ENCODE results near the gene CNIH1. TPM values are rescaled to one million over a fixed set of nuclear protein-coding genes. Genes with fewer than 3 reads are reported as not detected.
"Not testable (repeated sequence)": the region's sequence is repeated elsewhere in the genome, so short reads cannot be mapped to it uniquely, and the experiment has no call there.

The CNIH1 gene
- total RNA-seq, 1 experiment from 2014 or later = 172 TPM

DNA sequence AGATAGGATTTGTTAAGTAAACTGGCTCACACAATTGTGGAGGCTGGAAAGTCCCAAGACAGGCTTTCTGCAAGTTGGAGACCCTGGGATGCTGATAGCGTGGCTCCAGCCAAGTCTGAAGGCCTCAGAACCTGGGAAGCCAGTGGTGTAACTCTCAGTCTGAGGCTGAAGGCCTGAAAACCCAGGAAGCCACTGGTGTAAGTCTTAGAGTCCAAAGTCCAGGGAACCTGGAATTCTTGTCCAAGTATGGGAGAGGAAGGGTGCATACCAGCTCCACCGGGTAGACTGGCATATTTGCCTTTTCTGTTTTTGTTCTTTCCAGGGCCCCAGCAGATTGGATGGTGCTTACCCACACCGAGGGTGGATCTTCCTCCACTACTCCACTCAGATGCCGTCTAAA lies 29.5 kb upstream of the CNIH1 start:
- no peak for DNase-seq (ENCODE audit: low read depth)

DNA sequence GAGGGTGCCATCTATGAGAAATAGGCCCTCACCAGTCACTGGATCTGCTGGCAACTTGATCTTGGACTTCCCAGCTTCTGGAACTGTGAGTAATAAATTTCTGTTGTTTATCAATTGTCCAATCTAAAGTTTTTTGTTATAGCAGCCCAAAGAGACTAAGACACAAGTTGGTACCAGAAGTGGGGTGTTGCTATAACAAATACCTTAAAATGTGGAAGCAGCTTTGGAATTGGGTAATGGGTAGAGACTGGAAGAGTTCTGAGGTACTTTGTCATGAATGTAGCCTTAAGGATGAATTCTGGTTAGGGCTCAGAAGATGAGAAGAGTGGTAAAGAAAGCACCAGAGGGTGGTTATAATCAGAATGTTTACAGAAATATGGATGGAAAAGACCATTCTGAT lies 26.1 kb upstream of the CNIH1 start:
- no peak for DNase-seq (ENCODE audit: low read depth)

DNA sequence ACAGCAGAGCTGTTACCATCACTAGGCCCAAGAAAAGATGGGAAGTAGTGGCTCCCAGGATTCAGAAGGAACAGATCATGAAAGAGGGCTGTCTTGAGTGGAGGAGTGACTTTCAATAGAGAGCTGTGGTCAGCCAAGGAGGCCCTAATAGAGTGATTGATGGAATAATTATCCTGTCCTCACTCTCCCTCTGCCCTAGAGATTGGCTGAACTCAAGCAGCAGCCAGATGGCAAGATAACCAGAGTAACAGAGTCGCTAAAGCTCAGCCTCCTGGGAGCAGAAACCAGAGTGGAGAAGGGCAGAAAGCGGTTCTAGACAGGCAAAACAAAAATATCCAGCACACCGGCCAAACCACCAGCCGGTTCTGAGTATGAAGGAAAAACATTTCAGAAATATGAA lies 24.5 kb upstream of the CNIH1 start:
- DNase-seq (ENCODE audit: low read depth) = no peak

DNA sequence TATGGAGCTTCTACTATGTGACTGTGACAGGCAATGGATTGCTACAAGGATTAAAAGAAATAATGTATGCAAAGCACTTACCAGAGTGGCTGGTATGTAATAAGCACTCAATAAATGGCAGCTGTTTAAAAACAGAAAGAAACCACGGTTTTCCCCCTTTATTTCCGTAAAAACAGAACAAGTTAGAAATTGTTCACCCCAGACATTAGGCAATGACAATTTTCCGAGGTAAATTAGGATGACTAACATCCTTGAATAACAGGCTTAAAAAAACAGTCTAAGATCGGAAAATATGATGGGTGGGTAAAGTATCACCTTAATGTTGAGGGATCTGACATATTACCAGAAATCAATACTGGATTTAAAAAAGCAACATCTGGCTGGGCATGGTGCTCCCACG lies 20.9 kb upstream of the CNIH1 start:
- DNase-seq (ENCODE audit: low read depth) = no peak

DNA sequence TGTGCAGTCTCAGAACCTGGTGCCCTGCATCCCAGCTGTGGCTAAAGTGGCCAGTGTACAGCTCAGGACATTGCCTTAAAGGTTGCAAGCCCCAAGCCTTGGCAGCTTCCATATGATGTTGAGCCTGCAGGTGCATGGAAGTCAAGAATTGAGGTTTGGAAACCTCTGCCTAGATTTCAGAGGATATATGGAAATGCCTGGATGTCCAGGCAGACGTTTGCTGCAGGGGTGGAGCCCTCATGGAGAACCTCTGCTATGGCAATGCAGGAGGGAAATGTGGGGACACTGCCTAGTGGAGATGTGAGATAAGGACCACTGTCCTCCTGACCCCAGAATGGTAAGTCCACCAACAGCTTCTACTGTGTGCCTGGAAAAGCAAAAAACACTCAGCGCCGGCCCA lies 17.9 kb upstream of the CNIH1 start:
- DNase-seq (ENCODE audit: low read depth) = no peak

DNA sequence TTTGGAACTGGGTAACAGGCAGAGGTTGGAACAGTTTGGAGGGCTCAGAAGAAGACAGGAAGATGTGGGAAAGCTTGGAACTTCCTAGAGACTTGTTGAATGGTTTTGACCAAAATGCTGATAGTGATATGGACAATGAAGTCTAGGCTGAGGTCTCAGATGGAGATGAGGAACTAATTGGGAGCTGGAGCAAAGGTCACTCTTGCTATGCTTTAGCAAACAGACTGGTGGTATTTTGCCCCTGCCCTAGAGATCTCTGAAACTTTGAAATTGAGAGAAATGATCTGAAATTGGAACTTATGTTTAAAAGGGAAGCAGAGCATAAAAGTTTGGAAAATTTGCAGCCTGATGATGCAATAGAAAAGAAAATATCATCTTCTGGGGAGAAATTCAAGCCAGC lies 17.4 kb upstream of the CNIH1 start:
- DNase-seq (ENCODE audit: low read depth) = not testable (repeated sequence)

DNA sequence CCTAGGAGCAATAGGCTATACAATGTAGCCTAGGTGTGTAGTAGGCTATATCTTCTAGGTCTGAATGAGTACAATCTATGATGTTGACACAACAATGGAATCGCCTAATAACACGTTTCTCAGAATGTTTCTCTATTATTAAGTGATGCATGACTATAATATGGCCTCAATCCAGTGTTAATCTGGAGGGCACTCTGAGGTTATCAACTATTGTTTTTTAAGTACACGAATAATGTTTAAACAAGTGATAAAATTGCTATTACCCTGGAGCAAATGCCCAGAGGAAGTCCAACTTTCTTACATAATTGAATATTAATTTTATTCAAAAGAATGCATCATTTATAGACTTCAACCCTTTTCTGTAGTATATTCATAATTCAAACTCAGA lies 16.4 kb upstream of the CNIH1 start:
- no peak for DNase-seq (ENCODE audit: low read depth)

DNA sequence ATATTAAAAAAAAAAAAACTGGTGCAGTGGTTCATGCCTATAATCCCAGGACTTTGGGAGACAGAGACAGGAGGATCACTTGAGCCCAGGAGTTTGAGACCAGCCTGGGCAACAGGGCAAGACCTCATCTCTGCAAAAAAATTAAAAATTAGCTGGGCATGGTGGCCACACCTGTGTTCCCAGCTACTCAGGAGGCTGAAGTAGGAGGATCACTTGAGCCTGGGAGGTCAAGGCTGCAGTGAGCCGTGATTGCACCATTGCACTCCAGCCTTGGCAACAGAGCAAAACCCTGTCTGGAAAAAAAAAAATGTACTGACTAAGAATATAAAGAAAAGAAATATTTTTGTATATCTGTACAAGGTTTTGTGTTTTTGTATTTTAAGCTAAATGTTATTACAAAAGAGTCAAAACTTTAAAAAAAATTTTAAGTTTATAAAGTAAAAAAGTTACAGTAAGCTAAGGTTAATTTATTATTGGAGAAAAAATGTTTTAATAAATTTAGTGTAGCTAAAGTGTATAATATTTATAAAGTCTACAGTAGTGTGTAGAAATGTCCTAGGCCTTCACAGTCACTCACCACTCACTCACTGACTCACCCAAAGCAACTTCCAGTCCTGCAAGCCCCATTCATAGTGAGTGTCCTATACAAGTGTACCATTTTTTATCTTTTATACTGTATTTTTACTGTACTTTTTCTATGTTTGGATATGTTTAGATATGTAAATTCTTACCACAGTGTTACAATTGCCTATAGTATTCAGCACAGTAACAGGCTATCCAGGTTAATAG lies 15.8 kb upstream of the CNIH1 start:
- DNase-seq (ENCODE audit: low read depth) = peak; percentile 37

DNA sequence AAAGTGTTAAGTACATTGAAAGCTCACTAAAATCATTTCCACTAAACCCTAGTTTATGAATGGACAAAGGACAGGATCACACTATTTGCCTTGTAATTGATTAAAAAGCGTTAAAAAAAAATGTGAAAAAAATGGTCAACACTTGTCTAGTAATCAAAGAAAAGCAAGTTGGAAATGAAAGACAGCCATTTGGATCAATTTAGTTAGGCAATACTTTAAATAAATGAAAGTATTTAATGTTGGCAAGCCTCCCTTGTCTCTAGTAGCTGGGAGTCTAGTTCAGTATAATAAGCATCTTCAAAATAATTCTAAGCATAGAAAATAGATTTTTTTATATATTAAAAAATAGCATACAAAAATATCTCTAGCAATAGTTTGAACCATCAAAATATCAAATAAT lies 14.2 kb upstream of the CNIH1 start:
- no peak for DNase-seq (ENCODE audit: low read depth)

DNA sequence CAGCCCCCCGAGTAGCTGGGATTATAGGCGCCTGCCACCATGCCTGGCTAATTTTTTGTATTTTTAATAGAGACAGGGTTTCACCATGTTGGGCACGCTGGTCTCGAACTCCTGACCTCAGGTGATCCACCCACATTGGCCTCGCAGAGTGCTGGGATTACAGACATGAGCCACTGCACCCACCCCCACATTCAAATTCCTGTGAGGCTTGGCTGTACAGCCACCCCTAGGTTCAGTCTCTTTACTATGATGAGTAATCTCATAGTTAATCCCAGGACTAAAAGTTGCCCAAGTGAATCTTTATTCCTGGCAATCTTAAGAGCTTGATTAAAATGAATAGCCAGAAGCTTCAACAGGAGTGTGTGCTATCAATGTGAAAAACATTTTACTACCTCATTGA lies 12.8 kb upstream of the CNIH1 start:
- peak; percentile 31 for DNase-seq (ENCODE audit: low read depth)

DNA sequence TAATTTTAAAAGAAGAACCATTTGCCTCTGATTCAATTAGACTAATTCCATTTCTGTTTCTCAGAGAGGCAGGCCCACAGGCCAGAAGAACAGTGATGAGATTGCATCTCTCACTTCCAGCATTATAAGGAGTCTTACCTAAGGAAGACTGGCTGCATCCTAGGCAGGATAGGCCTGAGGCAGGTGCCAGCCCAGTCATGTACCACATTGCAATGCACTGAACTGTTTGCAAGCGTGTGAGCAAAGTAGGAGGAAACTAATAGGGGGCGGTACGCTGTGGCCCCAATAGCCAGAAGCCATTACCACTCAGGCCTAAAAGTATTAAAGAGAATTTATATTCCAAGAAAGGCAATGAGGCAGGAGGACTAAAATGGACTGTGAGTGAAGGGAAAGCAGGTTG lies 12.1 kb upstream of the CNIH1 start:
- no peak for DNase-seq (ENCODE audit: low read depth)

DNA sequence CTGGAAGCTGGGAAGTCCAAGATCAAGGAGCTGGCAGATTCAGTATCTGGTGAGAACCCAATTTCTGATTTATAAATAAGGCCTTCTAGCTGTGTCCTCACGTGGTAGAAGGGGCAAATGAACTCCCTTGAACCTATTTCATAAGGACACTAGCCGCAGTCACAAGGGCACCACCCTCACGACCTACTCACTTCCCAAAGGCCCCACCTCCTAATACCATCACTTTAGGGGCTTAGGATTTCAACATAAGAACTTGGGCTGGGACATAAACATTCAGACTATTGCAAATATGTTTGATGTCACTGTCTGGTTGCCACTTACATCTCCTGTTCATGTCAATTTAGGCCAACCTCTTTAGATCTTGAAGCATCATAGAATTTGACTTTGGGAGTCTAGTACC lies 10.8 kb upstream of the CNIH1 start:
- DNase-seq (ENCODE audit: low read depth) = no peak

DNA sequence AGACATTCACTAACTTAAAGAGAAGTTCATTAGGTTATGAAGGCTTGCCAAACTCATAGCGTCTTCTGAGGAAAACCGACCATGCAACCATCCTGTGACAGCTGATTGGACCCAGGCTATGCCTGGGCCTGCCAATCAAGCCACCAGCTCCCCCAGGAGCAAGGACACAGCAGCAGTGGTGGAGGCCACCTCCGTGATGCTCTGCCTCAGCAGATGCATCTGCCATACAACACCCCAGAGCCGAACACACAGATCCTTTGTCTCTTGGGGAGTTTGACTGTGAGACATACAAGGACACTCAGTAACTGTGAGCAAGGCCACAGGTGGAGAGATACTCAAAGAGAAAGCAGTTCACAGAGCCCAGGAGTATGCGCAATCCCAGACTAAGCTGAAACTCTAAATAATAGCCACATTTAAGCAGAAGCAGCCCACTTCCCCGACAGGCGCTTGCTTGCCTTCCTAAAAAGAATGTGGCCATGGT lies 10.0 kb upstream of the CNIH1 start:
- DNase-seq (ENCODE audit: low read depth) = no peak

DNA sequence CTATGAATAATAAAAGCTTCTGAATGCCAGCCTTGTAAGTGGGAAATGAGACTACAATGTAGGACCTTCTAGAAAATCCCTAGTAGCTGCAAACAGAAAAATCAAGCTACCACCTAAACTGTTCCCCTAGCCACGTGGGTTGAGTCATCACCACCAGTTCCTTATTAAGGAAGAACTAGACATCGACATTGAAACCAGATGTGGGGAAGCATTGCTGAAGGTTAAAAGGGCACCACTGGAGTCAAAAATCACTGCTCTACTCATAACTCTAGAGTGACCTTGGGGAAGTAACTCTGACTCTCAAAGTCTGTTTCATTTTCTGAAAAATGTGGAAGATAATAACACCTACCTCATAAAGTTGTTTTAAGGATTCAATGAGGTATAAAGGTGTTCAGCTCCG lies 9.4 kb upstream of the CNIH1 start:
- peak; percentile 21 for DNase-seq (ENCODE audit: low read depth)

DNA sequence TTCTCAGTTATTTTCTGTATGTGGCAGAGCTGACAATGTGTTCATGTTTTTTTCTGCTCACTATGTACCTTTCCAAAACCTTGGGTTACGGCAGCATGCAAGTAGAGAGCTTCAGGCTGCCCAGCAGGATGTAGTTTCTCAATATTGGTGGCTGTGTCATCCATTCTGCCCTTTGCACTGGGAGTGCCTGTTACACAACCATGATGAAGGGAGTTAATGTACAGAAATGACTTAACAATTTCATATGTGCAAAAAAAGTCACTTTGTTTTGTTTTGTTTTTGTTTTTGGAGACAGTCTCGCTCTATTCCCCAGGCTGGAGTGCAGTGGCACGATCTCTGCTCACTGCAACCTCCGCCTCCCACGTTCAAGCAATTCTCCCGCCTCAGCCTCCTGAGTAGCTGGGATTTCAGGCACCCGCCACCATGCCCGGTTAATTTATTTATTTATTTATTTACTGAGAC lies 6.1 kb upstream of the CNIH1 start:
- DNase-seq (ENCODE audit: low read depth) = peak; percentile 24

DNA sequence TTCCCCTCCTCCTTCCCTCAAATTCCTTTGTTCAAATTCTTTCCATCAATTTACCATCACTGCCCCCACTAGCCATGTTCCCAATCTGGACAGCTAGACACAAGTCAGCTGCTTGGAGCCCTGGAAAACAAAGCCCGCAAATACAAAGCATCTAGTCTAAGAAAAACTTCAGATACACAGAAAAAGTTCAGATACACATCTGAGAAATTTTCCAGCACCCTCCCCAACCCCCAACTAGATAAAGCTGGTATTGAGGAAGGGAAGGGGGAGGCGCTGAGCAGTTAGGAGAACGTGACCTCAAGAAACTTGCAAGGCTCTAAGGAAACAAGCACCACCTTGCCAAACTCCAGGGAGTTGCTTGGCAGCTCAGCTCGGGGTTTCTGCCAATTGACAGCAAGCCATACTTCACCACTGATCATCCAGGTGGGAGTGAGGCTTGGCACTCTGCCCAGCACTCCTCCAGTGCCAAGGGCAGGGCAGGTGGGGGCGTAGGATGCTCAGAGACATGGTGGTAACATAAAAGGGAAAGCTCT lies 5.1 kb upstream of the CNIH1 start:
- DNase-seq (ENCODE audit: low read depth) = no peak

DNA sequence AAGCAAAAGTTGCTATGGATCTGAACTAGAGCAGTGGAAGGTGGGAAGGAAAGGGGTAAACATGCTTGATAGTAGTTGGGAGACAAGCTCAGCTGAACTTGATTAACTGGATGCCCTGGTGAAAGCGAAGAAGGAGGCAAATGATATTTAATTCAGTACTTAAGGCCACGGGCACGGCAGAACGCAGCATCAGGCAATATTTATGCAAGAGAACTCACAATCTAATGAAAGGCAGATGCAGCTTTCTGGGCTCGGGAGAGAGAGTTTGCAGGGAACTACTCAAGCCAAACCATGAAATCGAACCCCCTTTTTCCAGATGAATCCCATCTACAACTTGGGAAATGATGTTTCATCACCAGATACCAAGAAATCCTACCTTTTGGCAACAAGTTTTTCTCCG lies 3.5 kb upstream of the CNIH1 start:
- DNase-seq (ENCODE audit: low read depth) = no peak

DNA sequence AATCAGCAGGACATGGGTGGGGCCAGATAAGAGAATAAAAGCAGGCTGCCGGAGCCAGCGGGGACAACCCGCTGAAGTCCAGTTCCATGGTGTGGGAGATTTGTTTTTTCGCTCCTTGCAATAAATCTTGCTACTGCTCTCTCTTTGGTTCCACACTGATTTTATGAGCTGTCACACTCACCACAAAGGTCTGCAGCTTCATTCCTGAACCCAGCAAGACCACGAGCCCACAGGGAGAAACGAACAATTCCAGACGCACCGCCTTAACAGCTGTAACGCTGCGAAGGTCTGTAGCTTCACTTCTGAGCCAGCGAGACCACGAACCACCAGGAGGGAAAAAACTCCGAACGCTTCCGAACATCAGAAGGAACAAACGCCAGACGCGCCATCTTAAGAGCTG lies 2.8 kb upstream of the CNIH1 start:
- no peak for DNase-seq (ENCODE audit: low read depth)

DNA sequence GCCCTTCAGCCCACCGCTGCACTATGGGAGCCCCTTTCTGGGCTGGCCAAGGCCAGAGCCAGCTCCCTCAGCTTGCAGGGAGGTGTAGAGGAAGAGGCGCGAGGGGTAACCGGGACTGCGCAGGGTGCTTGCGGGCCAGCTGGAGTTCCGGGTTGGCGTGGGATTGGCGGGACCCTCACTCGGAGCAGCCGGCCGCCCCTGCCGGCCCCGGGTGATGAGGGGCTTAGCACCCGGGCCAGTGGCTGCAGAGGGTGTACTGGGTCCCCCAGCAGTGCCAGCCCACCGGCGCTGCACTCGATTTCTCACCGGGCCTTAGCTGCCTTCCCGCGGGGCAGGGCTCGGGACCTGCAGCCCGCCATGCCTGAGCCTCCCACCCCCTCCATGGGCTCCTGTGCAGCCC lies 1.8 kb upstream of the CNIH1 start:
- DNase-seq (ENCODE audit: low read depth) = not testable (repeated sequence)

DNA sequence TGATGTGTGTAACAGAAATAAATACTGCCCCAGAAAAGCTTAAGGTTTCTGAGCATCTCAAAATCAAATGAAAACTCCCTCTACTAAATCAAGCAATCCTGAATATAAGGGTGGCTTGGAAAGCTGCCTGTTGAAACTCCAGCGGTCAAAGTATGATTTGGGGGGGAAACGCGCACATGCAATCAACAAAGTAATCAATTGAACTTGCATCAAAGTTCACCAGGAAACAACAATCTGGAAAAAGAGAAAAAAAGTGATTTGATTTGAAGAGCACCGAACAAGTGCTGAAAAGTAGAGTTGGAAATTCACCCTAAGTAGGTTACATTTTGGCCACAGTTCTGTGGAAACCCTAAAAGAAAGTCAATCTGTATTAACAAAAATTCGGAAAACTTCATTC lies 700 bp downstream of the CNIH1 start:
- DNase-seq (ENCODE audit: low read depth) = no peak

DNA sequence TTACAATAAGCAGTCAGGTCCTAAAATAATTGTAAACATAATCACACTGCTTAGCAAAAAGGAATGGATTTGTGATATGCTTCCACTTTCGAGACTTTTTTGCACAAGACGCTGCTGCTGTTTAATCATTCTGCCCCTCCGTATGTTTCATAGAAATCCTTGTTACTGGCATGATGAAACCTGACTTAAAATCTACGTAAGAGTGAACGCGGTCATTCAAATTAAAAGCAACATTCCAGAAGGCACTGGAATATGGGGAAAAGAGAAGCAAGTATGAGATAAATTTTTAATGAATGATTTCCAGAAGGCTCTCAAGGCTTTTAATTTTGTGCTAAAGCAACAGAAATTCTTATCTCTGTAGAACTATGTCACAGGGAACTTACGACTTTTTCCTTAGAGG lies 1.1 kb downstream of the CNIH1 start:
- no peak for DNase-seq (ENCODE audit: low read depth)

DNA sequence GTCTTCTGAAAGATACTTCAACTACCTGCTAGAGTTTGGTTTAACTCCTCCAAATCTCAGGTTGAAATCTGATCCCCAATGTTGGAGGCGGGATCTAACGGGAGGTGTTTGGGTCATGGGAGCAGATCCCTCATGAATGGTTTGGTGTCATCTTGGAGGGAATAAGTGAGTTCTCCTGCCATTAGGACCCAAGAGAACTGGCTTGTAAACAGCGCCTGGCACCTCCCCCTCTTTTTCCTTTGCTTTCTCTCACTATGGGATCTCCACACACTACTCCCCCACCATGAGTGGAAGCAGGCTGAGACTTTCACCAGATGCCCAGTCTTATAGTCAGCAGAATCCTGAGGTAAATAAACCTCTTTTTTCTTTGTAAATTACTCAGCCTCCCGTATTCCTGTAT lies 2.5 kb downstream of the CNIH1 start:
- DNase-seq (ENCODE audit: low read depth) = no peak

DNA sequence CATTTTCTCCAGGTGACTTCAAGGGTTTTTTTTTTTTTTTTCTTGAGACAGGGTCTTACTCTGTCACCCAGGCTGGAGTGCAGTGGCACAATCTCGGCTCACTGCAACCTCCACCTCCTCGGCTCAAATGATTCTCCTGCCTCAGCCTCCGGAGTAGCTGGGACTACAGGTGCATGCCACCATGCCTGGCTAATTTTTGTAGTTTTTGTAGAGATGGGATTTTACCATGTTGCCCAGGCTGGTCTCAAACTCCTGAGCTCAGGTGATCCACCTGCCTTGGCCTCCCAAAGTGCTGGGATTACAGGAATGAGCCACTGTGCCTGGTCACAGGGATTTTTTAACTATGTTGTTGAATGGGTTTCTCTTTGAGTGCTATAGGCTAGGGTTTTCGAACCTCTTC lies 3.2 kb downstream of the CNIH1 start:
- DNase-seq (ENCODE audit: low read depth) = not testable (repeated sequence)

All from HT1080 (cell line).